T-helper 1 cell treated with Interleukin-12 subunit alpha and Interleukin-12 subunit beta and Interleukin-4 antibody, amounts not matched to agents 30 ng/mL and 1 ng/mL, for 36 hours (primary cell): Measurements from ENCODE around the gene TPM1. TPM values are rescaled to one million over a fixed set of nuclear protein-coding genes. Genes with fewer than 3 reads are reported as not detected.
"Not testable (repeated sequence)": the region's sequence is repeated elsewhere in the genome, so short reads cannot be mapped to it uniquely, and the experiment has no call there.

Source experiments
- intact Hi-C: fragments of 100-400 bp; cut with micrococcal nuclease; formaldehyde crosslinking; loops from one replicate; pipeline ENCODE4 v1.15.1; 2024
- total RNA-seq: library from RNA; stranded (reverse); gene quantifications from 2 replicates; pipeline ENCODE4 v1.2.3, GENCODE V29; 2022

The TPM1 gene
- total RNA-seq, 1 donor from 2014 or later: 8.3 TPM

DNA sequence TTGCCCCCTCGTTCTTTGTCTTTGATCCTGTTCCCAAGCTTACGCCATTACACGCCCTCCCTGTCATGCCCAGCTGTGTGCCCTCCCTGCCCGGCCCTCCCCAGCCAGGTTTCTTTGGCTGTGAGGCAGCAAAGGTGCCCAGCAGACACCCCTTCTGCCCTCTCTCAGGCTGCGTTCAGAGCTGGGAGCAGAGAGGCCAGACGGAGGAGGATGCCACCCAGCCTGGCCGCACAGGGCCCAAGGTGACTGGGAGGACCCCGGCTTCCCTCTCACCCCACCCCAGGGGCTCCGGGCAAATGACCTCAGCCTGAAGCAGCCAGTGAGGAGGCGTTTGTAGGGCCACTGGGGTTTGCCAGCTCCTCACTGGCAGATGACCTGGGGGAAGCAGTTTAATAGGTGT, 48.3 kb downstream of the TPM1 start:
- intact Hi-C loops: loop anchor here (5.0 kb wide), 1 partner anchor 349 kb away; no protein-coding TSS in a partner anchor

DNA sequence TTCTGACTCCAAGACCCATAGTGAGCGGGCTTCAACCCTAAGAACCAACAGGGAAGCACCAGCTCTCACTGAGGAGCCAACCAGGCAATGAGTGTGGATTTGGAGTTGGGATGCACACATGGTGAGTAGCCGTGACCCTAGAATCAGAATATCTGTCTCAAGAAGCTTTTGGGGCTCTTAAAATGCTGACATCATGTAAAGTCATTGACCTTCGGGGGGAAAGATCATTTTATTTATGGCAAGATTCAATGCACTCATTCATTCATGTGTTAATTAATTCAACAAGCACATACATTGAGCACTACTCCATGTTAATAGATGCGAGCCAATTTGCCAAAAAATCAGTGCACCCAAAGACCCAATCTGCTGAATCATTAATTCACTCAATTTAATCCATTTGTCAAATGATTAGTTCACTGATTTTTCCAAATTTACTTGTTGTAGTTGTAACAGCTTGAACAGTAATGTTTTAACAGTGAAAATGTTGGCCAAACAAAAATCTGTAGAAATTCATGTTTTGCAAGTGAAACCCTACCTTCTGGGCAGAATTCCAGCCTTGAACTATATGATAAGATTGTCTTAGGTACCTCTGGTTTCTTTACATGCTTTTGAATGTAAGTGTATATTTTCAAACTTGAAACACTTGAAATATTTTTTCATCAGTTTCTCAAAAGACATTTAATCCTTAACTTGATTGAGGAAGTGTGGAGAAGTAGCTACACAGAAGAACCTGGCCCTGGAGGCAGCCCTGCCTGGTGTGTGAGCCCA, 49.3 kb downstream of the TPM1 start:
- intact Hi-C loops: loop anchor here (5.0 kb wide), 1 partner anchor 350 kb away; no protein-coding TSS in a partner anchor

DNA sequence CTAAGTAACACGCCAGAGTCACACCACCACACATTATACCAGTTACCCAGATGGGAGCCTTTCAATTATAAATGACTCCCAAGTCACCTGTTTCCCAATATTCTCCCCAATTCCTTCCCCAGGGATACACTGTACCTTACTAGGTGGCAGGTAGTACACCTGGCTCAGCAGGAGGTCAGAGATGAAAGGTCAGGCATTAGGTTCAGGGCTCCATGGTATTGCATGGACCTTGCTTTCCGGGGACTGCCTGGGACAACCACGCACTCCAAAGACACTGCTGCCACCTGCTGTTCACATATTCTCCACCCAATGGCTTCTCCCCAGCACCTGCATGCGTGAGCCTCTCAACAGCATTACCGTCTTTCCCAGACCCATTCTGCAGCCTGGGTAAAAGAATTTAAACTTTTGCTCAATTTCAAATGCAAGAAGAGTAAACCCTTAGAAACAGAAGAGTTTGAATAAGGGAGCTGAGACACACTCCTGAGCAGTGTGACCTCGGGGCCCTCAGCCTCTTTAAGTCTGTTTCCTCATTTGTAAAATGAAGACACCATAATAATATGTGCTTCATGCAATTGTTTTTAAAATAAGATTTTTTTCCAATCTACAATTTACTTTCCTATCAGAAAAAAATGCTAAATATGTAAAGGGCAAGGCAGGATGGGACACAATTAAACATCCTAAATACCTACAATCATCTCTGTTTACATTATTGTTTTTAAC, 51.1 kb downstream of the TPM1 start:
- intact Hi-C loops: loop anchor here (1.0 to 5.0 kb wide), 4 partner anchors 45 to 351 kb away; no protein-coding TSS in a partner anchor

DNA sequence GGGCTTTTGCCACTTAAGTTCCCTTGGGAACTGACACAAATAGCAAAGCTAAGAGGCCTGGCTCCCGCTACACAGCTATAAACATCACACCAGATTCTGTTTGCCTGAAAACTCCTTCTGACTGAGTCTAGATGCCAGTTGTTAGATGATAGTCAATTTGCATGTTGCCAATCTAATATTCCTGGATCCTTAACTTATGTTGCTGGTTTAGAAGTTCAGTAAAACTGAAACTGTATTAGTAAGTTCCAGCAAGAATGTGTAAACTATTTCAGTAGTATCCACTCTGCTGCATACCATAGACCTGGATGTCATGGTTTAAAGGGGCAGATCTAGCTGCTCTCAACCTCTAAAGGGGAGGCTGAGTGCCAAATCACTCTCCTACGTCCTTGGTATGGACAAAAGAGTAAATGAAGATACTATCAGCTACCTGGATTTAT, 52.0 kb downstream of the TPM1 start:
- intact Hi-C loops: loop anchor here (5.0 kb wide), 1 partner anchor 352 kb away; no protein-coding TSS in a partner anchor

DNA sequence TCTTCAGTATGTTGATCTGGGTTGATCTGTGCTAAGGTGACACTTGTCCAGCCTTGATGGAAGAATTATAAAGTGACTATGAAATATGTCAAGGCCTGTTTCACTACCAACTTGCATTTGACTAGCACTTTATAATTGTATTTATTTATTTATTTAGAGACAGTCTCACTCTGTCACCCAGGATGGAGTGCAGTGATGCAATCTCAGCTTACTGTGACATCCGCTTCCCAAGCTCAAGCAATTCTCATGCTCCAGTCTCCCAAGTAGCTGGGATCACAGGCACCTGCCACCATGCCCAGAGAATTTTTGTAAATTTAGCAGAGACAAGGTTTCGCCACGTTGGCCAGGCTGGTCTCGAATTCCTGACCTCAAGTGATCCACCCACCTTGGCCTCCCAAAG, 53.6 kb downstream of the TPM1 start:
- intact Hi-C loops: no loop called here

DNA sequence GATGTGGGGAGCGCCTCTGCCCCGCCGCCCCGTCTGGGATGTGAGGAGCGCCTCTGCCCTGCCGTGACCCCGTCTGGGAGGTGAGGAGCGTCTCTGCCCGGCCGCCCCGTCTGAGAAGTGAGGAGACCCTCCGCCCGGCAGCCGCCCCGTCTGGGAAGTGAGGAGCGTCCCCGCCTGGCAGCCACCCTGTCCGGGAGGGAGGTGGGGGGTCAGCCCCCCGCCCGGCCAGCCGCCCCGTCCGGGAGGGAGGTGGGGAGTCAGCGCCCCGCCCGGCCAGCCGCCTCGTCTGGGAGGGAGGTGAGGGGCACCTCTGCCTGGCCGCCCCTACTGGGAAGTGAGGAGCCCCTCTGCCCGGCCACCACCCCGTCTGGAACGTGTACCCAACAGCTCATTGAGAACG, 56.4 kb downstream of the TPM1 start:
- intact Hi-C loops: not testable (repeated sequence)

DNA sequence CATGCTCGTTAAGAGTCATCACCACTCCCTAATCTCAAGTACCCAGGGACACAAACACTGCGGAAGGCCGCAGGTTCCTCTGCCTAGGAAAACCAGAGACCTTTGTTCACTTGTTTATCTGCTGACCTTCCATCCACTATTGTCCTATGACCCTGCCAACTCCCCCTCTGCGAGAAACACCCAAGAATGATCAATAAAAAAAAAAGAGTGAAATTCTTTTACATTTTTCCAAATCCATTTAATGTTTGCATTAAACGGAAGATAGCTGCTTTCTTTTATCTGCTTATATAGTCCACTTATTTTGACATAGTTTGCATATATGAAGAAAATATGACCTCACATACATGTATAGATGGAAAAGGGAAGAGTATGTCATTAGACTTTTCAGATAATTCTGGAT, 57.0 kb downstream of the TPM1 start:
- intact Hi-C loops: not testable (repeated sequence)

DNA sequence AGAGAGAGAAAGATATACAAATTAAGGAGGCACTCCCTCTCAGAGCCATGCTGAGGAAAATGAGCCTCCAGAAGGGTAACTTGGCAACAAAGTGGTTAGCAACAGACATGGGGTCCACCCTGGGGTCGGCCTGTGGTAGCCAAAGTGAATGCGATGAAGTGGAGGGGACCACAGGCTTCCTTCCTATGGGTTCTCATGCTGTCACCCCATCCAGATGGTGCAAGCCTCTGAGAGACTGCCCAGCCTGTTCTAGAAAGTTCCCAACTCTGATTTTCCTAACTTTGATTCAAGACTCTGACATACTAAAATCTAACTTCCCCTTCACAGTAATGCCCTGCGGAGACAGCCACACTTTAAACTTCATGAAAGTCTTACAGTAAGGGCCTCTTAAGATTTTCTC, 60.9 kb downstream of the TPM1 start:
- intact Hi-C loops: no loop called here

DNA sequence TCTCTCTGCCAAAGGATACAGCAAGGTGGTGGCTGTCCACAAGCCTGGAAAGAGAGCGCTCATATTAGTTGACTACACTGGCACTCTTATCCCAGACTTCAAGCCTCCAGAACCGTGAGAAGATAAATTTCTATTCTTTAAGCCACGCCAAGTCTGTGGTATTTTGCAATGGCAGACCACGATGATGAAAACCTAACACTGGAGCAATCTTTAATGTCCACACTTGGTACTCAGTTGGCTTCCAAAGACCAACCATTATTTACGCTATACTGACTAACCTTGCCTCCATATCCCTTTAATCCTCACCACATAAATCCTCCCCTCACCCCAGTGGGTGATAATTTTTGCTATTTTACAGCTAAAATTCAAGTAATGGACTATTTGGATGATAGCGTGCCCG, 62.2 kb downstream of the TPM1 start:
- intact Hi-C loops: no loop called here

DNA sequence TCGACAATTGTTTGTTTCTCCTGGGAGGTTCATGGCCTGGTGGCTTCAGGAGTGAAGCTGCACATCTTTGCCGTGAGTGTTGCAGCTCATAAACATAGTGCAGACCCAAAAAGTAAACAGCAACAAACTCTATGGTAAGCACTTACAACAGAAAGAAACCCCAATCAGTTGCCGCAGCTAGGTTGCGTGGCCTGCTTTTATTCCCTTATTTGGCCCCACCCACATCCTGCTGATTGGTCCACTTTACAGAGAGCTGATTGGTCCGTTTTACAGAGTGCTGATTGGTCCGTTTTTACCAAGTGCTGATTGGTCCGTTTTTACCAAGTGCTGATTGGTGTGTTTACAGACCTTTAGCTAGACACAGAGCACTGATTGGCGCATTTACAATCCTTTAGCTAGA, 62.8 kb downstream of the TPM1 start:
- intact Hi-C loops: not testable (repeated sequence)

DNA sequence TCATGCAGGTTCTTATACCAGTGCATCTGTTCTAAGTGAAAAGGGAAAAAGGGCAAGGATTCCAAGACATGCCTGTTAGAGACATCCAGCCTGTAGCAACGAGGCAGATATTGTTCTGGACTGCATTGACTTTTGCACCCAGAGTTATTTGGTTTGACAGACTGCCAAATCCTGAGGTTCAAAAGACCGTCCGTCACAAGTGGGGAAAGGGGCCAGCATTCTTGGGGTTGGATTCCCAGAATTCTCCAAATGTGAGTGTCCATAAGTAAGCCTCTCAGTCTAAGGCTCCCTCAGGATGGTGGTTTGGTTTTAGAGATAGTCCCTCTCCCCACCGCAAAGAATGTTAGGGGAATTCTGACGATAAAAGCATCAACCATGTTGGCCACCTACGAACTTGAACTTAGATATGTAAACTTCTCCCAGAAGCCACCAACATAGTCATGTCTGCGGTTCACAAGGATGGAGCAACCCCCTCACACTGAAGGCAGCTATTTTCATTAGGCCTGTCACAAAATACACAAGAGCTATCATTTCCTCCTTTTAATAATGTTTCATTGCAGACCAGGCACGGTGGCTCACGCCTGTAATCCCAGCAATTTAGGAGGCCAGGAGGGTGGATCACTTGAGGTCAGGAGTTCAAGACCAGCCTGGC, 65.5 kb downstream of the TPM1 start:
- intact Hi-C loops: no loop called here

DNA sequence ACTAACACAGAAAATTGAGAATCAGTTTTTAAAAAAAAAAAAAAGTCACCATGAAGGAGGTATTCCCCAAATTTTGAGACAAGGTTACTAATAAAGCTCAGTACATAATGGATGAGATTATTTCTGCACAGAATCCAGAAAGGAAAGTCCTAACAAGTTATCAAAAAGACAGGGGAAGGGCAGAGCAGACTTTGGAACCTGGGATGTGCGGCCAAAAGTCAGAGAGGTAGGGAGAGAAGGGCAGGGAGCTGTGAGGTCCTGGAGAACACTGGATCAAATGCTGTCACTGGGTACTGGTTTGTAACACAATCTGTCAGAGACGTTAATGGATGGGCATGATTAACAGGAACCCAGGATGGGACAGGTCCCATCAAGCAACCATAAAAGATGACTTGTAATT, 67.0 kb downstream of the TPM1 start:
- intact Hi-C loops: no loop called here

DNA sequence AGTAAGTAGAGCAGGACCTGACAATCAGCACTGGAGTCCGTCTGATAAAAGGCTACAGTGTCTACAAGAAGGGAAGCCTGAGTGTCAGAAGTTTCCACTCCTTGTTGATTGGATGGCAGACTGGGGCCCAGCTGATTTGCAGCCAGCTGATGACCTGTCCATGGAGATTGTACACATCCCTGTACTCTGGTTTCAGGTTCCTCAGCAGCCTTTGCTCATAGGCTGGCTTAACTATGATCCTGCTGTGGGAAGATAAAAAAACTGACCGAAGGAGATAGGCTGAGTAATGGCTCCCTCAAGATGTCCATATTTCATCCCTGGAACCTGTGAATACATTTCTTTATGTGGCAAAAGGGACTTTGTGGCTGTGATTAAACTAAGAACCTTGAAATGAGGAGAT, 67.4 kb downstream of the TPM1 start:
- intact Hi-C loops: no loop called here

DNA sequence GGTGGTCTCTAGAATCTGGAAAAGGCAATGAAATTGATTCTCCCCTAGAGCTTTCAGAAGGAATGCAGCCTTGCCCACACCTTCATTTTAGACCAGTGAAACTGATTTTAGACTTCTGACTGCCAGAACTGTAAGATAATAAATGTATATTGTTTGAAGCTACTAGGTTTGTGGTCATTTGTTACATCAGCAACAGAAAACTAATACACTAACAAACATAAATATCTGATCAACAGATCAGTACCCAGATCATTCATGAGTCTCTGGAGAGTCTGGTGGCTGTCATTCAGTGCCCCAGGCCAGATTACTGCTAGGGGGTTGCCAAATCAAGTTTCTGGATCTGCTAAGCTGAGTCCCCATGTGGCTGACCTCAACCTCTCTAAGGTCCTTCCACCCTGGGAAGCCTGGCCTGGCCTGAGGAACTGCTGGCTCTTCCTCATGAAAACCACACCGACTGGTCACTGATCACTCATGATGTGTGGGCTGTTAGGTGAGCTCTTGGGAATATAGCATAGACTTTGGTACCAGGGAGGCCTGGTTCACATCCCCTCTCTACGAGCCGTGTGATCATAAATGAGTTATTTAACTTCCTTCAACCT, 68.0 kb downstream of the TPM1 start:
- intact Hi-C loops: no loop called here

DNA sequence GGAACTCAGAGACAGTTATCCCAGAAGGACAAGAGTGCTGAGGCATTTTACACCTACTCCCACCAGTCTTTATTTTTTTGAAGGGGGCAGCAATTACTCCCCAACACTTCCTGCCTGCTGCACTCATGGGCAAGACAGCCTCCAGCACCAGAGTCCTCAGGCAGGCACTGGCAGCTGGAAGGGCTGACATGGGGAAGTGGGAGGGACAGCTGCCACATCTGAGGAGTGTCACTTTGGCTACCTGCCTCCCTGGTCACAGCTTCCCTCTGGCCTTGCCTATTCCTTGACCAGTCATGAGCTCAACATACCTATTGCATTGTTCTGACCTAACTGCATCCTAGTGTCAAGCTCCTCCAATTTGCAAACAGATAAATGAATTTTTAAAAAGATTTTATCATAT, 68.9 kb downstream of the TPM1 start:
- intact Hi-C loops: no loop called here

DNA sequence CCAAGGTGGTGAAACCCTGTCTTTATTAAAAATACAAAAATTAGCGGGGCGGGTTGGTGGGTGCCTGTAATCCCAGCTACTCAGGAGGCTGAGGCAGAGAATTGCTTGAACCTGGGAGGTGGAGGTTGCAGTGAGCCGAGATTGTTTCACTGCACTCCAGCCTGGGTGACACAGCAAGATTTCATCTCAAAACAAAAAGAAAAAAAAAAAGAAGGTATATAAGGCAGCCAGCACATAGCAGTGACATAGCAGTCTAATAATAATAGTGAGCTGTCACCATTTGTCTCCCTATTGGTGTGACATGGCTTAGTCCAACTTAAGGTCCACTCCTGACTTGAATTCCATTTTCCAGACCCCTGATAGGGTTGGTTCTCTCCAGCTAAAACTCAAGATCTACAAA, 70.3 kb downstream of the TPM1 start:
- intact Hi-C loops: no loop called here

DNA sequence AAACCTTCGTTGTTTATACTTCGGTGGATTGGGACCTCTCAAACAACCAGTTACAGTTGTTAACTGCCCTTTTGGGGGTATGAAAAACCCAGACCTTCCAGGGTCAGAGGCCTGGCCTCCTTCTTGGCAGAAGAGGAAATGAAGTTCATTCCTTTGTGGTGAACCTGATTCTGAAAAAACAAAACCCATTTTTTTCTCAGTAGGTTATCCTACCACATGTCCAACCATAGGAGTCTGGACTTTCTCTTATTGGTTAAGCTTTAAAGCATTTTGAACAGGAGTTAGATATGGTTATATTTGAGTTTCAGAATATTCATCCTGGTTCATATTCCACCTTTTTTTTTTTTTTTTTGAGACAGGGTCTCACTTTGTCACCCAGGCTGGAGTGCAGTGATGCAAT, 71.9 kb downstream of the TPM1 start:
- intact Hi-C loops: no loop called here

Other genes starting within 250 kb of the TPM1 start
- gene LACTB, start 79.1 kb downstream of the TPM1 start, total RNA-seq: 16.8 and 19.6 TPM in 2 replicates
- gene RPS27L, start 114.7 kb downstream of the TPM1 start, total RNA-seq: 243 and 246 TPM in 2 replicates
- gene RAB8B, start 146.9 kb downstream of the TPM1 start, total RNA-seq: 74.2 and 74.3 TPM in 2 replicates
- 8.4 and 10.2 TPM in 2 replicates for gene APH1B, start 234.9 kb downstream of the TPM1 start, total RNA-seq